CD4-positive, alpha-beta T cell treated with Interleukin-21 for 1 hour (primary cell): ENCODE data around the gene TGFBR3.

Experiments used
- DNase-seq: peaks from one replicate; pipeline ENCODE4 v3.0.0-alpha.2; 2020

The TGFBR3 gene

DNA sequence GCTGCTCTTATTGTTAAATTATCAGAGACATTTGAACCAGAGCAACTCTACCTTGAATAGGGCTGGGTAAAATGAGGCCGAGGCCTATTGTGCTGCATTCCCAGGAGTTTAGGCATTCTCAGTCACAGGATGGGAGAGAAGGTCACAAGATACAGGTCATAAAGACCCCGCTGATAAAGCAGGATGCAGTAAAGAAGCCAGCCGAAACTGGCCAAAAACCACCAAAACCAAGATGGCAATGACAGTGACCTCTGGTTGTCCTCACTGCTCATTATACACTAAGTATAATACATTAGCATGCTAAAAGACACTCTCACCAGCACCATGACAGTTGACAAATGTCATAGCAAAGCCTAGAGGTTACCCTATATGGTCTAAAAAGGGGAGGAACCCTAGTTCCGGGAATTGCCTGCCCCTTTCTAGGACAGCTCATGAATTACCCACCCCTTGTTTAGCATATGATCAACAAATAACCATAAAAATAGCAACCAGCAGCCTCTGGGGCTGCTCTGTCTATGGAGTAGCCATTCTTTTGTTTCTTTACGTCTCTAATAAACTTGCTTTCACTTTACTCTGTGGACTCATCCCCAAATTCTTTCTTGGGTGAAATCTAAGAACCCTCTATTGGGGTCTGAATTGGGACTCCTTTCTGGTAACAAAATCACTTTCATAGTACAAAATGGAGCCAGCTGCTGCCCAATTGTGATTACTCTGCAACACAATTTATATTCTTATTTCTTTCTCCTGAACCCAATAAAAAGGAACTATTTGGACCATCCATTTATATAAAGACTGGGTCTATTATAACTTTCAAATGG lies 179.6 kb downstream of the TGFBR3 start:
- no peak for DNase-seq

DNA sequence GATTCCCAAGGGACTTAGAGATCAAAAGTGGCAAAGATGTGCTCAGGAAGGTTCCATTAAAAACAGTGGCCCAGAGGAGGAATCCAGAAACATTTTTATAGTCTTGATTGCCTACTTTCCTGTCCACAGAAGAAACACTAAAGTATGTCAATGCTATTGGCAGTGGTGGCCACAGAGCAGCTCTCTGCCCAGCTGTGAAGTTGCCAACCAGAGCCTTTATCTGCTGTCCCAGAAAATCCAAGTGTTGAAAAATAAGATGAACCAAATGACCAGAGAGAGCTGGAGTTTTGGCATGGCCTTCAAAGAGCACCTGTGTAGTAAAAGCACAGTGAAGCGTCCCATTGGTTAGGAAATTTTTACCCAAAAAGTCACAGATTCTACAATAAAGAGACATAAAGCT lies 181.2 kb downstream of the TGFBR3 start:
- DNase-seq, result no peak

DNA sequence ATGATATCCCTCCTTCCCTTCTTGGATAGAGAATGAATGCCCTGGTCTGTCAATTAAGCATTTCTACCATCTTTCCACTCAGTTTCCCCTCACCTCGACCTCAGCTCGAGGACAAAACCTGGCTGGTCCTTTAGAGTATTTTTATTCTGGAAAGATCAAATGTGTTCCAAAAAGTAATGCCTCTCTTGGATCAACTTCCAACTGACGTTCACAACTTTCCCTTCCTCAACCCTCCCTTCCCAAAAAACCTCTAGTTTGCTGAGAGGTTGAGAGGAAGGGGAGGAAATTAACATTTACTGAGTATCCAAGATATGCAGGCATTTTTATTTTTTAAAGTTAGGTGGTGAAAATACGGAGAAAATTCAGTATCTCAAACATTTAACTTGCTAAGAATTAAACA lies 182.9 kb downstream of the TGFBR3 start:
- DNase-seq, result no peak

DNA sequence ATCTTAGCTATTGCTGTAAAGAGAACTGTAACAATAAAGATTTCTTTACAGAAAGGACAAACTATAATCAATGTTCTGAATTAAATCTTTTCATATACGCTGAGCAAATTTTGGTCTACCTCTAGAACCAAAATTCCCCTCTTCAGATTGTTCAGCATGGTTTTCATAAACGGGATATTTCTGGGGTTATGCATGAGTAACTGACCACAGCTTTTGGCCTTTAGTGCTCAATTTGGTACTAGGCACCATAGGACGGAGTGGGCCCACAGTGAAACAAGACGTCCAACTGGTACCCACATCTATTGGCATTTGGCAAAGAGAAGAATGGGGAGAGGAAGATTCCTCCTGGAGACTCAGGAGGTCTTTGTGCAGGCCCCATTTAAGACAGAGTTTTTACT lies 184.5 kb downstream of the TGFBR3 start:
- DNase-seq, result no peak

DNA sequence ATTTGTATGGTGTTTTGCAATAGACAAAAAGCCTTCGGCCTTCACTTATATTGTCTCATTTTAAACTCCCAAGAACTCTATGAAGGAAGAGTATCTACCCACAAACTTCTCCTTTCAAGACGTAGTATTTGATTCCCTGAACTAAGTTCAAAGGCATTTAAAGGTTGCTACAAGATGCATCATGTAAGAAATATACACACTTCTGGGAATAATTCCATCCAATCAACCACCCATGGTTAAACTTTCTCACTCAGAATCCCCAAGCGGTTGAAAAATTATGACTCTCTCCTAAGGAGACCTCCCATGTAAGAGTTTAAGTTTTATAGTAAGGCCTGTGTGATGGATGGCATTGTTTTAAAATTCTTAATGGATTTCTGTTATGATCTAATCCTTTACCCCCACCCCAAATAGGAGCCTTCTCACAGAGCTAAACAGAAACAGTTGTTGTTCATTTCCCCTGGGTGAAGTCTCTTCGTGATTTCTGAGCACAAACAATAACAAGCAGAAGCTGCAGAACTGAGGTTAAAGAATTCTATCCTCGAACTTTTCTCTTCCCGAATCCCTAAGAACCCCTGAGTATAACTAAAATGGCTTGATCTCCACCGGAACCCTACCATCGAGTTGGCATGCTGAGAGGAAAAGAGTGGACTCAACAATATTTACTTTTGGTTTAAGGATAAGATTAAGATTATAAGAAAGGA lies 185.0 kb downstream of the TGFBR3 start:
- DNase-seq, result no peak

DNA sequence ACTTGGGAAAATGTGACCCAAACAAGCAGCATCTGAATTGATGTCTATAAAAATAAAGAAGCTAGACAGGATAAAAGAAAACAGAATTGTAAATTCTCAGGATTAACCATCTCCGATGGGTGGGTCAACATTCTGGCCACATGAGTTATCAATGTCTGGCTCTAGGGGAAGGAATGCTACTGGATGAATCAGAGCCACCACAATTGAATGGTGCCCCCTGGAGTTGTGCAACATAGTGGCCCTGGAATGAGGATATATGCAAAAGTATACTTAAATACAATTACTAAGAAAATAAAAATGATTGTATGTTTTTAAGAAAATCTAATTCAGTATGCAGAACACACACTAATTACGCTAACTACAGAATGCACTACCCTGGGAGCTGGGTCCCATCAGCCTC lies 185.6 kb downstream of the TGFBR3 start:
- no peak for DNase-seq

DNA sequence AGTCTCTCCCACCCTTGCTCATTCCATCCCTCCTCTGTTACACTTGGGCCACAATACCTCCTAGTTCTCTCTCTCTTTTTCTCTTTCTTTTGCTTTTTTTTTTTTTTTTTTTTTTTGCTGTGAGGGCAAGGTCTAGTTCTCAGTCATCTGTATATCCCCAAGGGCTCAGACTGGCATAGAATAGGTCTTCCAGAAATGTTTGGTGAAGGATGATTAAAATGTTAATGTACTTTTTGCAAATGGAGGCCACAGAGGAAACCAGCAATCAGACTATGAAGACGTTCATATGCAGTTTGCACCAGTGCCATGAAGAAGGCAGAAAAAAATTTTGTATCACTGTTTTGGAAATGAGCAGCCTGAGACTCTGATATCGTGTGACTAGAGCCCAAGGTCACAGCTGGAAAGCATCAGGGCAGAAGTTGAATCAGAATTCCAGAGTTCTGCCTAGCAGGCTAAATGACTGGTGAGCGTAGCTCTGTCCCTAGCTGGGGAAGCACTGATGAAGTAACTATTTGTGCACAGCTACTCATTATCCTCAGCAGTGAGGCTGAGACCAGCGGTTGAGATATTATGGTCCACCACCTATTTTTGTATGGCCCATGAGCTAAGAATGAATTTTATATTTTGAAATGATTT lies 186.5 kb downstream of the TGFBR3 start:
- no peak for DNase-seq

DNA sequence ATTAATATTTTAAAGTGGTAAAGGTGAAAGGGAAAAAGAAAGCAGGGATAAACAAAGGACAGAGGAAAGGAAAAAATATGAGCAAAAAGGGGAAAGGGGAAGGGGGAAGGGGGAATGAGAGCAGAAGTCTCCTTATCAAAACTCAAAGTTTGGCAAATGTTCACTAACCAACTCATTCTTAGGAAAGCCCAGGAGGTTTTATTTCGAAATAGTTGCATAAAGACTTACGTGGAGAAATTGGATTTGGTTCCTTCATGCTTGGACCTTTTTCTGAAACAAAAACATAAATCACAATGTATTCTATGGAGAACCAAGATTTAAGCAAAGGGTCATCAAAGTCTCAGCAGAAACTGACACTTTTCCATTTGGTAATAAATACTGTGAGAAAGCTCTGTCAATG lies 188.1 kb downstream of the TGFBR3 start:
- no peak for DNase-seq

DNA sequence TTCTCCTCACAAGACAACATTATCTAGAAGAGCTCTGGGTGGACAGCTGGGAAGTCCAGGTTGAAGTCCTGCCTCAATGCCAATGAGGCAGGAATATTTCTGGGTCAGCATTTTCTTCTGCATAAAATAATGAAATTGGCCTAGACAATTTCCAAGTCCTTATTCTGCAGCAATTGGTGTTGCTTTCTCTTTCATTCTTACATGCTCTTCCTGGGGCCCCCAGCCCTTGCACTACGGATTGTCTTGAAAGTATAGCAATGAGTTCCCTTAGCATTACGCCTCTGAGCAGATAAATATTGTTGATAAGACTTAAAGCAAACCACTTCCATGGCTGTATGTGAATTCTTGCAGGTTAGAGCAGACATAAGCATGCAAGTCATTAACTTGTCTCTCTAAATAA lies 188.5 kb downstream of the TGFBR3 start:
- DNase-seq, result peak; percentile 61

DNA sequence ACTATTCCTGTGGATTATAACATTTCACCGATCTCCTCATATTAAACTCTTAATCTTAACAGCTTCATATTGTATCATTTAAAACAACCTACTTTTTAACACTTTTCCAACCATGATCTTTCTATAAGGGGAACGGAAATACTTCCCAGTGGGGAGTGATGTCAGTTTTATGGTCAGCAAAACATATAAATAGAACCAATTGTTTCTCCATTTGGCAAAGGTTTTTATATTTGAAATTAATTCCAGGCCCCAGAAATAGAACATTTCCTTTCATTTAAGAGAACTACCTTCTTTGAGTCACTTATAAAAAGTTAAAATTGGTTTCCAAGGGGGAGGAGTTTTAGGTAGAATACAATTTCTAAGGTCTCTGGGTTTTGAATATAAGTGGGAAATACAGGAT lies 189.6 kb downstream of the TGFBR3 start:
- no peak for DNase-seq

DNA sequence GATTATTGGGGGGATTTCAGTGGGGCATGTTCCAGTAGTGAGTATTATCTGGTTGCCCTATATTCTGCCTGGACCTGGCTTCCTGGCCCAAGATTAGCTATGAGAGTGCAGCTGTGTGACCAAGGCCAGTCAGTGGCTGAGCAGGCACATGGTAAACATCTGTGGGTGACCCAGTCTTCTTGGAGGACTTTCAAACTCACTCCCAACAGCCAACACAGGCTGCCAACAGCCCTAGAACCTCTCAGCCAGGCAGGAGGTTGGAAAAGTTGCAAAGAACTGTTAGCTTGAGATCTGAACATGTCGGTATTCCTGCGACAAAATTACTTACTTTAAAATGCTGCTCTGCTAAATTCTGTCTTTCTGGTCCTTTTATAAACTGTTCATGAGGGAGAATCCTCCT lies 192.4 kb downstream of the TGFBR3 start:
- DNase-seq, result no peak

DNA sequence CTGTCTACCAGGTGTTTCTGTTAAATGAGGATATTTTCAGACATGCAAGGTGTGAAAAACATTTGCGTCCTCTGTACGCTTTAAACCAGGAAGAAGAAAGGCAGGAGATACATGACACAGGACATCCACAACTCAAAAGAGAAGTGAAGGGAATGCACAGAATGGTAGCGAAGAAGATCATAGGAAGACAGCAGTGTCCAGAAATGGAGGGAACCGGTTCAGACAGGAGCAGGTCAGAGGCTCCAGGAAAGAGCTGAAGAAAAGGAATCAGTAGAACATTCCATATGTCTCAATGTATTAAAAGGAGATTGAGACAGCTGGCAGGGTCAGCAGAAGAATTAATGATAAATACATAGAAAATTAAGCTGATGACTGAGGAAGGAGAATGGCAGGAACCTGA lies 194.4 kb downstream of the TGFBR3 start:
- DNase-seq, result no peak

DNA sequence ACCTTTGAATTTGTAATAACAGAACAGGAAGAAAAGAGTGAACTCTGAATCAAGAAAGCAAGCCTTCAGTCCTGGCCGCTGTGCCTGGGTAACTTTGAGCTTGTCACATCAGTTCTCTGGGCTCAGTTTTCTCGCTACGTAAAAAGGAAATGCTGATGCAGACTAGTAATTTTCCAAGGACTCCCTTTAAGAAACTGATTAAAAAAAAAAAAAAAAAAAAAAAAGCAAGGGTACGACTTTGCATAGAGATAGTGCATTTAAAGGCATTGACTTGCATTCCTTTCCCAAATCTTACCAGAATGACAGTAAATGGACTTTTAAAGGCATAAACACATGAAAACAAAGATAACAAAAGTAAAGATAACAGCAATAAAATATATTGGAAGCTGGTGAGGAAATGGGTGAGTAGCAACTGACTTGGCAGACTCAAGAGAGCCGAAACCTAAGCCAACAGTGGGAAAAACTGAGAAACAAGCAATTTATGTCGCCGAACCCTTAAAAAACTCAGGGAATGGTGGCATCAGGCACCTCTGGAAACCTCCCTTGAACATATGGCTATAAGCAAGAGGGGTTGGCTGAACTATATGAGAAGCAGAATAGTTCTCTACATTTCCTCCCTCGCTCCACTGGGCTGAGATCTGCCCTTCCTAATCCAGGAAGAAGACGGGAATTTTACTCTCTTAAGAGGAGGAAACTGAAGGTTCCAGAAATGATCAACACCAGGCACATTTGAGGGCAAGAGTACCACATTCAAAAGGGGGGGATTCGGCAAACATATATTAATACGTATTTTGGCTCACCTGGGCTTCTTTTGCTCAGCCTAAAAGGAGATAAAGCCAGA lies 196.1 kb downstream of the TGFBR3 start:
- no peak for DNase-seq

DNA sequence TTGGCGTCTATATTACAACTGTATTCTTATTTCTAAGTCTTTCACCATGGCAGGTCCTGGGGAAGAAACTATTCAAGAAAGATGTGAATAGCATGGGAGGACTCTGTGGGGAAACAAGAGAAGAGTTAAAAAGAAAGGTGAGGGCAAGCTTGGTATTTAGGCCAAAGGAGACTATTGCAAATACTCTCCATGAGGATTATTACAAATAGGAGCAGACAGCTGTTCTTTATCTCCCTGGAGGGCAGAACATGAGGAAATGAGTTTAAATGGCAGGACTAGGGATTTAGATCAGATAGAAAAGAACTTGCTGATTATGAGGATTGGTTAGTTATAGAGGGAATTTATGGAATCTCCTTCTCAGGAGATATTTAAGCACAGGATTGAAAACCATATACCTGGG lies 198.5 kb downstream of the TGFBR3 start:
- DNase-seq, result no peak

DNA sequence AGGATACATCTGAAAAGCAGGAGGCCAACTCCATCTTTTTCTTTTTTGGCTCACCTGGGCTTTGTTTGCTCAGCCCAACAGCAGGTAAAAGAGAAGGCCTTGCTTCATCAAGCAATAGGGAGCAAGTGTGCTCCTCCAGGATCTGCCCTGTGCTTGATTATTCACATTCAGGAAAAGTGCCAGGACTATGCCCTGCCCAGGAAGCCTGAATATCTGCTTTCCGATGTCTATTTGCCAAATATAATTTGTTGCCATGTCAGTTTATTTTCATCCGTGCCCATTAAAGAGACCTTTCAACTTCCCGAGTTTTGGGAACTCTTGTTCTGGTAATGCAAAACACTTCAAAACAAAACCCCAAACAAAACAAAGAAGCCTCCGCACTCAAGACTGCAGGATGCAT lies 200.0 kb downstream of the TGFBR3 start:
- no peak for DNase-seq

DNA sequence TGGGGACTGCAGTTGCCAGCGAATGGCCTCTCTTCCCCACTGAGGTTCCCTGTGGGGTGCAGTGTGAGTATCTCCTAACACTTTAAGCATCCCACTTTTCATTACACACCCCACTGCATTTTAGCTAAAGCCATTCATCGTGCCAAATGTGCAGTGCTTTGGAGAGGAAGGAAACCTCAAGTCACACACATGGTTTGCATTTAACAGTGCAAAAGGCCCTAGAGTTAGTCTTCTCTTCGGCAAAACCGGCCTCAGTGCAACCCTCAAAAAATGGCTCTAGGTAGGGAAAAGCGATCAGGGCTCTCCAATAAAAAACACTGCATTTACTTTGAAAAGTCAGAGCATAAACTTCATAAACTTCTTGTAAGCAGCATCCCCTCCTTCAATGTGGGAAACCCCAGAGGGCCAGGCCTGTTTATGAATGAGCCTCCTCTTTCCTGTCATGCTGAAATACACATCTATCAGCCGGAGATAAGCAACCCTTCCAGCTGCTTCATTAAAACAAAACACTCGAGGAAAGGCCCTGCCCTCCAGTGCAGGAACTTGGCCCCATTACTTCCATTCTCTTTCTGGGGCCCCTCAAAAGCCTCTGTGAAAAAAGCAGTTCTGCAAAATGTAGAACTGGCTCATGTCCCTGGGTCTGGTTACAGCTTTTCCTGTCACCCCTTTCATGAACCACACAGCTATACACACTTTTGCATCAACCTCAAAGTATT lies 201.3 kb downstream of the TGFBR3 start:
- DNase-seq, result peak; percentile 11

DNA sequence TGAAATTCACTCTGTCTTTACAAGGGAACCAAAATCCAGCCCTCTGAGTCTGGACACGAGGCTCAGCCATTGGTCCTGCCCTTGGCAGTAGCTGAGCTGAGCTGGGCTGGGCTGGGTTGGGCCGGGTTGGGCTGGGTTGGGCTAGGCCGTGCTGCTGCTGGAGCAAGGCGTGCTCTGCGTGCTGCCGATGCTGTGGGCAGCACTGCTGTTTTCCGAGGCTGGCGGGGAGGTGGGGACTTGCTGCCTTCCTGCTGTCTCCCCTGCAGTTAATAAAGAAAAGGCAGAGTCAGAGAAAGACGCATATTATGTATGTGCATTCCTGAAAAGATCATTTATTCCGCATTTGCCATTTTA lies 202.4 kb downstream of the TGFBR3 start:
- no peak for DNase-seq

DNA sequence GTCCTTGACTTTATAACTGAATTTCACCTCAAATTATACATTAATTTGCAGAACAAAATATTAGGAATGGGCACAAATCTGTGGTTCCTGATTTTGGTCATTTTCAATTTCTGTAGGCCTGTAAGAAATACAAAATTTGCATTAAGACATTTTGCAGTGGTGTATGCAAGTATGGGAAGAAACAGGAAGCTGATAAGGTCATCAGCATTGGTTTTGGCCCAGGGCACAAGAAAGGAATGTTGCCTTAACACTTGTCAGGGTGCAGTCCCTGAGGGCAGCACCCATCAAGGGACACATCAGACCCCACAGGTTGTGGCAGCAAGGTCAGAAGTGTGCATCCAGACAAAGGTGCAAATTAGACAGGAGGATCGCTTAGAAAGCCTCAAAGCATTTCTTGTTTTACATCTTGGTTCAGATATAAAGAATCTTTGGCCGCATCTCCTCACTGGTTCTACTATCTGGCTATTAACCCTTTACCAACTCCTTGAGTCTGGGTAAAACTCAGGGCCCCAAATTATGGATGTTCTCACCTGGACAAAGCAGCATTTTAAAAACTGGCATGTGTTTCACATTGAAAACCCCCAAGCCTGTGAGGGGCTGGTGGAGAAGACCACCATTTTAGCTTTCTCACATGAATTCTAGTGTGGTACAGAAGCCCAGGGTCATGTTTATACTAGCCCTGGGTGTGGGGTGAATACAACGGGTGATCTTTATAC lies 202.9 kb downstream of the TGFBR3 start:
- DNase-seq, result no peak

DNA sequence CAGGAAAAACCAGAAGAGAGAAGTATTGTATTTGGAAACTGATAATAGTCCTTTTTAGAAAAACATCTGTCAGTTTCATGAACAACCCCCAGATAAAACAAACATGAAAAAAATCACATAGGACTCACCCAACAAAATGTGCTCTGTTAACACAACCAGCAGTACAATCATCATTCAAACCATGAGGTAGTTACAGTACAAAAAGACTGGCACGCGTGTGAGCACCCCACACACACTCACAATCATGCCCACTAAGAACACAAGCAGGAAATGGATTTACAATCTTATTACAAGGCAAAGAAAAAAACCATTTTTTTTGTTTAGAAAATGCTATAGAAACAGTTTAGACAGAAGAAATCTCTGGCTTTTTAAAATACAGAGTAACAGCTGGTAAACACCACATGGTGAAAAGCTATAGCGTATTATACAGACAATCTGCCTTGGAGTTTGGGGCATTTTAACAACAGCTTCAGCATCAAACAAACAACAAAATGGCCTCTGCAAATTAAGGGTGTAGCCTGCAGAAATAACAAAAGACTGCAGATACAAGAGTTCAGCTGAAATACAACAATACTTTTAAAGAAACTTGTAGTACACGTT lies 205.3 kb downstream of the TGFBR3 start:
- no peak for DNase-seq

DNA sequence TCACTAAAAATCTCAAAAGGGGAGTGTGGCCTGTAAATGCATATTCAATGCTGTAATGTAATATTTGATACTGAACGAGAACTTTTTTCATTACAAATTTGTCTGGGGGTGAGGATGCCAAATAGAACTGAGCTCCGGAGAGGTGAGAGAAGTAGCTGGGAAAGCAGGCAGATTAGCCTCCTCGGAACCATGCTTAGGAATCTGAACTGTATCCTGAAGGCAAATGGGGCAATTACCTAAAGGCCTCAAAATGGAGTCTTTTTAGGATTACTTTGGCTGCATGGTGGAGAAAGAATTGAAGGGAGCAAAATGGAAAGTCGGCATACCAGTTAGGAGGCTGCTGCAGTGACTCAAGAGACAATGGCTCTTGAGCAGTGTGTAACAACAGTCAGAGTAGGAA lies 206.5 kb downstream of the TGFBR3 start:
- DNase-seq, result no peak

DNA sequence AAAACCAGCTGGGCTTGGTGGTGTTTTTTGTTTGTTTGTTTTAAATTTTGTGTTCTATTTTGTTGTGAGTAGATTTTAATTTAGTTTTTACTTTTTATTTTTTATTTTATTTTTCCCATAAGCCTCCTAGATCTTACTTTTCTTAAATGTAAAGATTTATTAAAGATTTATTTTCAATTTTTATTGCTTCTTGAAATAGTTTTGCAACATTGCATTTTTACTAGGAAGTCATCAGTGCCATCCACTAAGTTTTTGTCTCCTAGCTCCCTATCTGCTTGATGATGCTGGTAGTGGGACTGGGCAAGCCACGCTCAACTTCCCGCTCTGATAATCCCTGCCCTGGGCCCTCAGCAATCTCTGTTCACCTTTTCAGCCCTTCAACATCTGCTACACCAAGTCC lies 209.9 kb downstream of the TGFBR3 start:
- DNase-seq, result no peak

DNA sequence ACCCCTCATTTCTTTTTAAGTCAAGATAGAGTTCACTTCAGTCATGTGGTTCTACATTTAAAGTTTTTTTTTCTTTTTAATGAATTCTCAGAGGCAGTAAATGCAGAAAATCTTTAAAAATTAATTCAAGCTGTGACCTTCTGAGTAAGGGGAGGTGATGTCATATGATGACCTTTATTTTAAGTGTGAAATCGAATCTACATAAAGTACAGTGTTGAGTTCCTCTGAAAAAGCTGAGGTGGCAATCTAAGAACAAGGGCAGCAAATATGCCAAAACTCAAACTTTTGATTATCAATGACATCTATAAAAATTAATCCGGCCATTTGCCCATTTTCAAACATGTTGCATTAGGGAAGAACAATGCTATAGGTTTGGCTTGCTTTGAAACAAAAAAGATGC lies 211.8 kb downstream of the TGFBR3 start:
- no peak for DNase-seq
